H1 (cell line): ENCODE measurements around the gene DIAPH2. TPM values are rescaled to one million over a fixed set of nuclear protein-coding genes. Genes with fewer than 3 reads are reported as not detected.

Experiments used
- CTCF ChIA-PET: fragments of 300-600 bp; sonication (Branson Sonifier 250); formaldehyde crosslinking; loops from one replicate; lab custom pipeline; 2021; ENCODE audit not compliant: partially characterized antibody; lab: Charles Lee
- POLR2A ChIA-PET: fragments of 300-600 bp; sonication (Branson Sonifier 250); formaldehyde crosslinking; loops from one replicate; lab custom pipeline; 2021; ENCODE audit warnings: inconsistent platforms; ENCODE audit not compliant: partially characterized antibody; lab: Charles Lee
- DNase-seq, 2 experiments: peaks; one replicate each; pipeline versions ENCODE4 v3.0.0 to v3.0.0-alpha.2; 2010 to 2022; ENCODE audit warnings: low spot score in 2 of 2, low read depth in 1 of 2, mixed read lengths in 1 of 2
- FAIRE-seq: peaks from 2 replicates; lab custom pipeline; 2011; peaks lifted over from hg19 to GRCh38; lab: Jason Lieb, UNC
- H2AFZ ChIP-seq: 2 replicates; pipeline ENCODE4 v1.8.1; 2012; ENCODE audit warnings: low read length, inconsistent platforms
- H2AK5ac ChIP-seq: 2 replicates; pipeline ENCODE4 v1.6.1; 2013; ENCODE audit warnings: low read depth, low read length
- H2BK120ac ChIP-seq: replicated peaks from 2 replicates; pipeline ENCODE3; 2013; ENCODE audit warnings: low read depth, low read length, inconsistent platforms
- H2BK12ac ChIP-seq: 2 replicates; pipeline ENCODE4 v1.6.1; 2013; ENCODE audit warnings: low read depth, low read length
- H2BK15ac ChIP-seq: 2 replicates; pipeline ENCODE4 v1.6.1; 2013; ENCODE audit warnings: low read length
- H2BK20ac ChIP-seq: 2 replicates; pipeline ENCODE4 v1.6.1; 2013; ENCODE audit warnings: low read length
- H2BK5ac ChIP-seq: 2 replicates; pipeline ENCODE4 v1.6.1; 2013; ENCODE audit warnings: low read depth, low read length
- H3K14ac ChIP-seq: 2 replicates; pipeline ENCODE4 v1.6.1; 2013; ENCODE audit warnings: inconsistent platforms; ENCODE audit not compliant: insufficient read length
- H3K18ac ChIP-seq: 2 replicates; pipeline ENCODE4 v1.6.1; 2013; ENCODE audit warnings: low read length; ENCODE audit errors: extremely low read depth
- H3K23ac ChIP-seq: 2 replicates; pipeline ENCODE4 v1.6.1; 2013; ENCODE audit warnings: inconsistent platforms; ENCODE audit not compliant: insufficient read length
- H3K23me2 ChIP-seq: 2 replicates; pipeline ENCODE4 v1.6.1; 2013; ENCODE audit warnings: low read depth, low read length
- H3K27ac ChIP-seq: 2 replicates; pipeline ENCODE4 v1.6.1; 2011; ENCODE audit warnings: low read depth, low read length, inconsistent platforms
- H3K27me3 ChIP-seq, 4 experiments: replicated peaks in 1 of 4; 1 replicate in 1 of 4; 2 replicates in 3 of 4; pipeline versions ENCODE4 v1.6.1 to v1.8.1; 2011 to 2013; ENCODE audit warnings: low read length in 3 of 4, mild to moderate bottlenecking in 3 of 4, inconsistent platforms in 2 of 4, mixed read lengths in 2 of 4, moderate library complexity in 1 of 4; ENCODE audit not compliant: control insufficient read depth in 3 of 4, insufficient read depth in 3 of 4; ENCODE audit errors: extremely low read depth in 1 of 4
- H3K36me3 ChIP-seq, 4 experiments: 2 replicates each; pipeline versions ENCODE4 v1.6.1 to v1.8.1; 2011 to 2013; ENCODE audit warnings: mild to moderate bottlenecking in 4 of 4, low read length in 3 of 4, moderate library complexity in 2 of 4, control low read depth in 1 of 4, inconsistent platforms in 1 of 4; ENCODE audit not compliant: insufficient read depth in 4 of 4, control insufficient read depth in 2 of 4
- H3K4ac ChIP-seq: replicated peaks from 2 replicates; pipeline ENCODE3; 2013; ENCODE audit warnings: low read length, low read depth, mixed read lengths, inconsistent platforms; ENCODE audit not compliant: insufficient read length
- H3K4me1 ChIP-seq, 4 experiments: replicated peaks in 1 of 4; 1 replicate in 1 of 4; 2 replicates in 3 of 4; pipeline versions ENCODE4 v1.6.1 to v1.8.1; 2011 to 2013; ENCODE audit warnings: low read length in 3 of 4, inconsistent platforms in 2 of 4, mixed read lengths in 1 of 4; ENCODE audit not compliant: insufficient read depth in 4 of 4, control insufficient read depth in 3 of 4
- H3K4me2 ChIP-seq, 2 experiments: 2 replicates each; pipeline versions ENCODE4 v1.6.1 to v1.8.1; 2011 to 2013; ENCODE audit warnings: low read depth in 2 of 2, low read length in 2 of 2, control low read depth in 1 of 2, inconsistent platforms in 1 of 2, mild to moderate bottlenecking in 1 of 2; ENCODE audit not compliant: insufficient read depth in 1 of 2
- H3K4me3 ChIP-seq, 4 experiments: fragments of 200-600, 300-600 bp in 1 of 4; sonication (generic), shearing (Covaris generic), sonication (Bioruptor Twin) in 1 of 4; 2 replicates each; pipeline versions ENCODE4 v1.5.1 to v1.8.1; 2011 to 2016; ENCODE audit warnings: low read length in 4 of 4, low read depth in 3 of 4, control low read depth in 2 of 4, inconsistent platforms in 2 of 4, mild to moderate bottlenecking in 2 of 4, mixed read lengths in 1 of 4, moderate library complexity in 1 of 4; ENCODE audit not compliant: insufficient read depth in 2 of 4; ENCODE audit errors: extremely low read depth in 1 of 4
- H3K56ac ChIP-seq: replicated peaks from 2 replicates; pipeline ENCODE3; 2013; ENCODE audit warnings: low read depth, mild to moderate bottlenecking, mixed read lengths, low read length, inconsistent platforms; ENCODE audit not compliant: insufficient read length
- H3K79me1 ChIP-seq: 2 replicates; pipeline ENCODE4 v1.6.1; 2013; ENCODE audit warnings: low read depth, low read length, control low read depth
- H3K79me2 ChIP-seq, 2 experiments: 2 replicates each; pipeline versions ENCODE4 v1.6.1 to v1.8.1; 2012 to 2013; ENCODE audit warnings: low read length in 2 of 2, mild to moderate bottlenecking in 2 of 2, inconsistent platforms in 1 of 2; ENCODE audit not compliant: insufficient read depth in 2 of 2, control insufficient read depth in 1 of 2
- H3K9ac ChIP-seq, 4 experiments: replicated peaks in 1 of 4; 1 replicate in 1 of 4; 2 replicates in 3 of 4; pipeline versions ENCODE4 v1.6.1 to v1.8.1; 2011 to 2013; ENCODE audit warnings: low read depth in 3 of 4, low read length in 3 of 4, control low read depth in 2 of 4, mild to moderate bottlenecking in 2 of 4, moderate library complexity in 2 of 4, inconsistent platforms in 1 of 4; ENCODE audit errors: extremely low read depth in 1 of 4
- H3K9me3 ChIP-seq, 2 experiments: 2 replicates each; pipeline versions ENCODE4 v1.6.1 to v1.8.1; 2012 to 2013; ENCODE audit warnings: mild to moderate bottlenecking in 2 of 2, moderate library complexity in 2 of 2, control low read depth in 1 of 2, inconsistent platforms in 1 of 2, low read depth in 1 of 2, low read length in 1 of 2, mixed read lengths in 1 of 2; ENCODE audit not compliant: insufficient read depth in 2 of 2
- H4K20me1 ChIP-seq, 2 experiments: replicated peaks in 1 of 2; 2 replicates each; pipeline versions ENCODE3 to v1.8.1; 2011 to 2013; ENCODE audit warnings: inconsistent platforms in 2 of 2, low read length in 2 of 2, mild to moderate bottlenecking in 1 of 2; ENCODE audit not compliant: insufficient read depth in 2 of 2, control insufficient read depth in 1 of 2
- H4K5ac ChIP-seq: 2 replicates; pipeline ENCODE4 v1.6.1; 2013; ENCODE audit warnings: low read length, low read depth, mixed read lengths, inconsistent platforms; ENCODE audit not compliant: insufficient read length
- H4K8ac ChIP-seq: 2 replicates; pipeline ENCODE4 v1.8.0; 2013; ENCODE audit warnings: mild to moderate bottlenecking, moderate library complexity, low read length, inconsistent platforms; ENCODE audit not compliant: insufficient read depth; ENCODE audit errors: extremely low read depth
- H4K91ac ChIP-seq: replicated peaks from 2 replicates; pipeline ENCODE3; 2013; ENCODE audit warnings: low read length, mixed read lengths, inconsistent platforms; ENCODE audit not compliant: insufficient read length
- CBX5 ChIP-seq: fragments of 300-800, 300-1000 bp; sonication (generic); IDR thresholded peaks from 2 replicates; pipeline ENCODE4 v1.7.1; 2016; ENCODE audit warnings: antibody characterized with exemption, low read length, low read depth
- HDAC2 ChIP-seq, 2 experiments: fragments of 300-600 bp in 1 of 2; sonication (generic) in 1 of 2; IDR thresholded peaks; 2 replicates each; pipeline ENCODE4 v1.6.1; 2011 to 2012; ENCODE audit warnings: low read depth in 2 of 2, low read length in 2 of 2, mild to moderate bottlenecking in 2 of 2, moderate library complexity in 2 of 2, borderline replicate concordance in 1 of 2, inconsistent platforms in 1 of 2
- HDAC6 ChIP-seq: IDR thresholded peaks from one replicate; pipeline ENCODE4 v1.7.1; 2012; ENCODE audit warnings: low read depth, mild to moderate bottlenecking, inconsistent platforms, low read length, moderate library complexity
- KDM5A ChIP-seq: fragments of 200-600 bp; IDR thresholded peaks from 2 replicates; pipeline ENCODE4 v1.7.1; 2012; ENCODE audit warnings: mild to moderate bottlenecking, low read length, inconsistent platforms, mixed read lengths
- RAD21 ChIP-seq, 2 experiments: IDR thresholded peaks in 1 of 2; conservative IDR thresholded peaks in 1 of 2; 2 replicates each; pipeline ENCODE4 v1.6.1; 2011; ENCODE audit warnings: low read depth in 2 of 2, low read length in 2 of 2, improper control_type of control experiment in 1 of 2, inconsistent platforms in 1 of 2, mild to moderate bottlenecking in 1 of 2, moderate library complexity in 1 of 2
- SIN3A ChIP-seq, 2 experiments: IDR thresholded peaks in 1 of 2; conservative IDR thresholded peaks in 1 of 2; 2 replicates each; pipeline ENCODE4 v1.6.1; 2011 to 2012; ENCODE audit warnings: low read length in 2 of 2, improper control_type of control experiment in 1 of 2, low read depth in 1 of 2, mild to moderate bottlenecking in 1 of 2
- SIRT6 ChIP-seq: IDR thresholded peaks from one replicate; pipeline ENCODE4 v1.7.1; 2012; ENCODE audit warnings: low read length, inconsistent platforms
- SUZ12 ChIP-seq: fragments of 200-600 bp; sonication (generic); IDR thresholded peaks from 2 replicates; pipeline ENCODE4 v1.6.1; 2012; ENCODE audit warnings: mild to moderate bottlenecking, inconsistent platforms, low read length, moderate library complexity, mixed read lengths
- YY1 ChIP-seq: IDR thresholded peaks from 2 replicates; pipeline ENCODE4 v1.6.1; 2011; ENCODE audit warnings: low read depth, mild to moderate bottlenecking, low read length
- WGBS, 2 experiments: shearing (Covaris generic) in 1 of 2; methylation state at CpG; one replicate each; pipeline versions ENCODE4 v1.1.6 to v1.1.7; 2013 to 2015; ENCODE audit warnings: low lambda C conversion rate in 2 of 2, mixed read lengths in 2 of 2, inconsistent platforms in 1 of 2, low coverage in 1 of 2, missing lambda C conversion rate in 1 of 2; ENCODE audit not compliant: insufficient replicate concordance in 2 of 2, insufficient coverage in 1 of 2, insufficient read length in 1 of 2; ENCODE audit errors: extremely low coverage in 1 of 2, missing lambda C conversion rate in 1 of 2; 5-methylcytosine and 5-hydroxymethylcytosine counted together
- polyA plus RNA-seq, 7 experiments: library from polyadenylated mRNA; depleted of rRNA in 3 of 7; stranded (reverse) in 5 of 7; unstranded in 2 of 7; fragments of >200 nt in 5 of 7; fragments of 200-250 nt in 2 of 7; gene quantifications; 1 replicate in 5 of 7; 2 replicates in 1 of 7; 4 replicates in 1 of 7; pipeline versions ENCODE4 v1.2.1 to v1.2.3, GENCODE V29; 2011 to 2013; ENCODE audit warnings: missing spikeins in 2 of 7, mixed read lengths in 2 of 7
- total RNA-seq: library from RNA; stranded (reverse); fragmentation: NEBNext Ultra II Directional; extraction: Animal tissue kit (Norgen Biotek cat#: 25700); gene quantifications from 2 replicates; pipeline ENCODE4 v1.2.1, GENCODE V29; 2021
- TF ChIP-seq, protein P1 (sequence below): IDR thresholded peaks from 2 replicates; pipeline ENCODE4 v1.6.1; 2011; ENCODE audit warnings: low read depth, mild to moderate bottlenecking, low read length; ENCODE audit not compliant: insufficient read depth
- TF ChIP-seq, protein P2 (sequence below): IDR thresholded peaks from 2 replicates; pipeline ENCODE4 v1.6.1; 2012; ENCODE audit warnings: low read length, inconsistent platforms

DIAPH2 gene
- total and polyA plus RNA-seq, 2 of the 8 experiments (the other 6 are each of a cell fraction or from before 2014, with no cell fraction given), result 4.4 to 24.3 TPM

DNA sequence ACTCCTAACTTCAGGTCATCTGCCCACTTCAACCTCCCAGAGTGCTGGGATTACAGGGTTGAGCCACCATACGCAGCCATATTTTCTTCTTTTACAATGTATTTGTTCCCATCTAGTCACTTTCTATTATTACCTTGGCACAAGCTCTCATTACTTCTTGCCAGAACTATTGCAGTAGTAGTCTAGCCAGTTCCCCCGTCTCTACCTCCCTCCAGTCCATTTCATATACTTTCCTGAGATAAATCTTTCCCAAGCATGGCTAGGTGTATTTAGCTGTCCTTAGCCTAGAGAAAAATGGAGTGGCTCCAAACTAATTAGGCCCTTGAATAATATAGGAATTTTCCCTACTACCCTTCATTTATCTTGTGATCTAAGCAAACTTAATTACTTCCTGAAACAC lies 611.3 kb downstream of the DIAPH2 start:
- no peak overlapping the region for H3K23ac ChIP-seq
- no peak overlapping the region for H2AFZ ChIP-seq
- no peak overlapping the region for H2BK20ac ChIP-seq
- no peaks in the 10 kb centered on the region for H4K20me1 ChIP-seq
- no peak overlapping the region for H2BK15ac ChIP-seq
- POLR2A ChIA-PET, result interaction anchor here (2.1 kb wide), 1 partner anchor 15 kb away, joined by 11 read pairs; no protein-coding TSS in a partner anchor
- H3K4me3 ChIP-seq, result no peak overlapping the region
- no peak for DNase-seq
- H2BK5ac ChIP-seq, result no peak overlapping the region
- H3K27ac ChIP-seq, result no peak overlapping the region
- no peaks in the 10 kb centered on the region for H3K79me1 ChIP-seq
- WGBS, 2 experiments, result 100% methylated on average over 2 of the region's 2 CpGs; no CpG with 5 or more reads in 1 of the 2 experiments
- H4K8ac ChIP-seq, result no peak overlapping the region
- H3K4me1 ChIP-seq, result no peaks in the 10 kb centered on the region
- H2AK5ac ChIP-seq, result no peak overlapping the region
- no peaks in the 10 kb centered on the region for H3K36me3 ChIP-seq
- no peak overlapping the region for H2BK120ac ChIP-seq
- H3K4ac ChIP-seq, result no peak overlapping the region
- no peaks in the 10 kb centered on the region for H3K27me3 ChIP-seq
- H3K79me2 ChIP-seq, result no peaks in the 10 kb centered on the region
- no peak overlapping the region for H3K56ac ChIP-seq
- CTCF ChIA-PET, result no interaction called here
- no peak overlapping the region for H4K91ac ChIP-seq
- no peak overlapping the region for H3K9ac ChIP-seq
- H3K4me2 ChIP-seq, result no peak overlapping the region
- no peak overlapping the region for H2BK12ac ChIP-seq
- H3K18ac ChIP-seq, result no peak overlapping the region
- no peak overlapping the region for H3K14ac ChIP-seq
- no peaks in the 10 kb centered on the region for H3K9me3 ChIP-seq
- H4K5ac ChIP-seq, result no peak overlapping the region
- no peak for FAIRE-seq
- H3K23me2 ChIP-seq, result no peaks in the 10 kb centered on the region
- TF ChIP-seq KDM5A (no peak), CBX5 (no peak), HDAC6 (no peak), HDAC2 (IDR thresholded peaks at IDR 0.05; ENCODE audit: borderline replicate concordance in 1 of 2, low read depth in 2 of 2, low read length in 2 of 2) (no peak), SUZ12 (no peak), SIN3A (conservative IDR thresholded peaks at IDR 0.05 in 1 of 2, IDR thresholded peaks at IDR 0.05 in 1 of 2; ENCODE audit: low read depth in 1 of 2, low read length in 2 of 2) (no peak), RAD21 (IDR thresholded peaks at IDR 0.05 in 1 of 2, conservative IDR thresholded peaks at IDR 0.05 in 1 of 2; ENCODE audit: low read depth in 2 of 2, low read length in 2 of 2) (no peak), SIRT6 (no peak), YY1 (no peak)
- TF ChIP-seq, protein P1, sequence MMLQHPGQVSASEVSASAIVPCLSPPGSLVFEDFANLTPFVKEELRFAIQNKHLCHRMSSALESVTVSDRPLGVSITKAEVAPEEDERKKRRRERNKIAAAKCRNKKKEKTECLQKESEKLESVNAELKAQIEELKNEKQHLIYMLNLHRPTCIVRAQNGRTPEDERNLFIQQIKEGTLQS, result no peak
- TF ChIP-seq, protein P2, sequence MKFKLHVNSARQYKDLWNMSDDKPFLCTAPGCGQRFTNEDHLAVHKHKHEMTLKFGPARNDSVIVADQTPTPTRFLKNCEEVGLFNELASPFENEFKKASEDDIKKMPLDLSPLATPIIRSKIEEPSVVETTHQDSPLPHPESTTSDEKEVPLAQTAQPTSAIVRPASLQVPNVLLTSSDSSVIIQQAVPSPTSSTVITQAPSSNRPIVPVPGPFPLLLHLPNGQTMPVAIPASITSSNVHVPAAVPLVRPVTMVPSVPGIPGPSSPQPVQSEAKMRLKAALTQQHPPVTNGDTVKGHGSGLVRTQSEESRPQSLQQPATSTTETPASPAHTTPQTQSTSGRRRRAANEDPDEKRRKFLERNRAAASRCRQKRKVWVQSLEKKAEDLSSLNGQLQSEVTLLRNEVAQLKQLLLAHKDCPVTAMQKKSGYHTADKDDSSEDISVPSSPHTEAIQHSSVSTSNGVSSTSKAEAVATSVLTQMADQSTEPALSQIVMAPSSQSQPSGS, result no peak
